ENCODE measurements around the gene EDEM2. TPM values are rescaled to one million over a fixed set of nuclear protein-coding genes. Genes with fewer than 3 reads are reported as not detected.
A peak's percentile ranks its signal among the peaks of the same experiment; 100 is the strongest.
"Not testable (repeated sequence)": the region's sequence is repeated elsewhere in the genome, so short reads cannot be mapped to it uniquely, and the experiment has no call there.

The EDEM2 gene
- total RNA-seq, 1 donor from 2014 or later: 24.4 TPM

DNA sequence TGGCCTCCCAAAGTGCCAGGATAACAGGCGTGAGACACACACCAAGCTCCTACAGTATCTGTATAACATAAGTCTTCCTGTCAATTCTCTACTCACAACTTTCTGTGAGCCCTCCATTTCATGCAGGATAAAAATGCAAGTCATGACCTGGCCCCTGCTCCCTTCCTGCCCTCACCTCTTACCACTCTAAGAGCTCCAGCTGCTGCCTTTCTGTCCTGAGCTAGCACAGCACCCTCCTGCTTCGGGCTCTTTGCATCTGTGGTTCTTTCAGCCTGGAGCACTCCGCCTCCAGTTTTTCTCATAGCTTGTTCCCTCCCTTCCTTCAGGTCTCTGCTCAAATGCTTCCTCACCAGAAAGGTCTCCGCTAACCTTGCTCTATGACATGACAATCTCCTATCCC lies 30.9 kb downstream of the EDEM2 start:
- intact Hi-C loops (cut with micrococcal nuclease): no loop called here
- ChIA-PET CTCF (no interaction called here), POLR2A (no interaction called here)
- TF ChIP-seq, protein P1, sequence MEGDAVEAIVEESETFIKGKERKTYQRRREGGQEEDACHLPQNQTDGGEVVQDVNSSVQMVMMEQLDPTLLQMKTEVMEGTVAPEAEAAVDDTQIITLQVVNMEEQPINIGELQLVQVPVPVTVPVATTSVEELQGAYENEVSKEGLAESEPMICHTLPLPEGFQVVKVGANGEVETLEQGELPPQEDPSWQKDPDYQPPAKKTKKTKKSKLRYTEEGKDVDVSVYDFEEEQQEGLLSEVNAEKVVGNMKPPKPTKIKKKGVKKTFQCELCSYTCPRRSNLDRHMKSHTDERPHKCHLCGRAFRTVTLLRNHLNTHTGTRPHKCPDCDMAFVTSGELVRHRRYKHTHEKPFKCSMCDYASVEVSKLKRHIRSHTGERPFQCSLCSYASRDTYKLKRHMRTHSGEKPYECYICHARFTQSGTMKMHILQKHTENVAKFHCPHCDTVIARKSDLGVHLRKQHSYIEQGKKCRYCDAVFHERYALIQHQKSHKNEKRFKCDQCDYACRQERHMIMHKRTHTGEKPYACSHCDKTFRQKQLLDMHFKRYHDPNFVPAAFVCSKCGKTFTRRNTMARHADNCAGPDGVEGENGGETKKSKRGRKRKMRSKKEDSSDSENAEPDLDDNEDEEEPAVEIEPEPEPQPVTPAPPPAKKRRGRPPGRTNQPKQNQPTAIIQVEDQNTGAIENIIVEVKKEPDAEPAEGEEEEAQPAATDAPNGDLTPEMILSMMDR (IDR thresholded peaks at IDR 0.05): no peak
- no peak for DNase-seq
- H3K9me3 Mint-ChIP-seq: no peaks in the 10 kb centered on the region
- peaks cover 79% of the 10 kb centered on the region for H3K36me3 Mint-ChIP-seq (ENCODE audit: low read depth)
- no peak for ATAC-seq (ENCODE audit: low read depth)
- no peak overlapping the region for H3K4me3 Mint-ChIP-seq
- H3K27me3 Mint-ChIP-seq: no peaks in the 10 kb centered on the region
- peak overlapping the region; percentile 36 for H3K27ac Mint-ChIP-seq
- no peaks in the 10 kb centered on the region for H3K4me1 Mint-ChIP-seq

DNA sequence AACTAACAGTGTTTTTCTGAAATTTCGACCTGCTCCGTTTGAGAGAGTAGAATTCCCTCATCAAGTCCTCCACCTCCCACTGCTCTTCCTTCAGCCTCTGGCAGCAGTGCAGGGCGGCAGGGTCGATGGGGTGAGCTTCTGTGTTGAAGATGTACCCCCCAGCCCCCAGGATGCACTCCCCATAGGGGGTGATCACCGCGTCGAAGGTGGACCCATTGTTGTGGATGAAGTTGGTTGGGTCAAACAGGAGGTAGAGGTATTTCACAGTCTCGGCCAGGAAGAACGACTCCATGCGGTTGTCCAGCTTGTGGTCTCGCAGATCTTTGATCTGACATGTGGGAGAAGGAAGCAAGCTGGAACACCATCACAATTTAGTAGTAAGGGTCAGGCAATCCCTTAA lies 31.5 kb downstream of the EDEM2 start:
- DNase-seq (no peak), ATAC-seq (ENCODE audit: low read depth) (no peak)
- no peaks in the 10 kb centered on the region for H3K27me3 Mint-ChIP-seq
- CTCF ChIA-PET: no interaction called here
- TF ChIP-seq, protein P1 (IDR thresholded peaks at IDR 0.05): no peak
- POLR2A ChIA-PET: no interaction called here
- no peak overlapping the region for H3K27ac Mint-ChIP-seq
- H3K4me3 Mint-ChIP-seq: no peak overlapping the region
- H3K36me3 Mint-ChIP-seq (ENCODE audit: low read depth): peaks cover 76% of the 10 kb centered on the region
- intact Hi-C loops (cut with micrococcal nuclease): no loop called here
- no peaks in the 10 kb centered on the region for H3K9me3 Mint-ChIP-seq
- H3K4me1 Mint-ChIP-seq: no peaks in the 10 kb centered on the region

DNA sequence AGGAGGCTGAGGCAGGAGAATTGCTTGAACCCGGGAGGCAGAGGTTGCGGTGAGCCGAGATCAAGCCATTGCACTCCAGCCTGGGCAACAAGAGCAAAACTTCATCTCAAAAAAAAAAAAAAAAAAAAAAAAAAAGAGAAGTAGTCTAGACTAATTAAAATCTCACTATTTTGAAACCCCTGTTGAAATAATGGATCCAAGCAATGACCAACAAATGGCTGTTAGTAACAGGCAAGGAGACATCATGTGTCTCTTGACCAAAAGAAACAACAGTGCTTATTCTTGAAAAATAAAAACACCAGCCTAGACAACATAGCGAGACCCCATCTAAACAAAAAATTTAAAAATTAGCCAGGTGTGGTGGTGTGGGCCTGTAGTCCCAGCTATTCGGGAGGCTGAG lies 34.9 kb downstream of the EDEM2 start:
- H3K27me3 Mint-ChIP-seq; ATAC-seq (ENCODE audit: low read depth); intact Hi-C loops (cut with micrococcal nuclease); H3K27ac Mint-ChIP-seq; H3K9me3 Mint-ChIP-seq; H3K4me1 Mint-ChIP-seq; CTCF ChIA-PET; DNase-seq; H3K4me3 Mint-ChIP-seq: not testable (repeated sequence)
- peaks cover 56% of the 10 kb centered on the region for H3K36me3 Mint-ChIP-seq (ENCODE audit: low read depth)
- POLR2A ChIA-PET: interaction anchor here (0.7 kb wide), 1 partner anchor 20 kb away, joined by 3 read pairs; no protein-coding TSS in a partner anchor

DNA sequence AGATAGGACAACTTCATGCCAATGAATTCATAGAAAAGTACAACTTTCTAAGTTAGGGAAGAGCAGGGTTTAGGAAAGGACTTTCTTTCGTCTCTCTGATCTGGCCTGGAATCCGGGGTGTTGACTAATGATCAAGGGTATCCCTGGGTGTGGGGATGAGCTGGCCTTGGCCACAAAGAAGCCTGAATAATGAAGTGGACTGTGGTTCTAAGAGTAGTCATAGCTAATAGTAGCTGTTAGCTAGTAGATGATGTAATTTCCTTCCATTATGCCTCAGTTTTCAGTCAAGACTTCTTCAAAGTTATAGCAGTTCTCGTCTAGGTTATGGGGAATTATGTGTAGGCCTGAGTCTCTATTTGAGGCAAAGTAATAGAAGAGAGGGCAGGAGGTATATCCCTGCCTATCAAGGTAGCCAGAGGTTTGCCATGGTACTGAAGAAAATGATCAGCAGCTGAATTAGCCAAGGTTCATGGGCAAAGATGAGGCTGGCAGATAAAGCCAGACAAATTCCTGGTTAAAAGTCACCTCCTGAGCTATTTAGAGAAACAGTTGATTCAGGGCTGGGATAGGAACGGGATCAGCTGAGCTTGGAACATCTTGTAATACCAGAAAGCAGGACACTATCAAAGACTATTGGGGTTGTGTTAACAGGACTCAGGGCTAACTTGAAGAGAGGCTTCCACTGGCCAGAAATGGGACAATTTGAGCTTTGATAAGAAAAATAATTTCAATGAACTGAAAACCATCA lies 35.8 kb downstream of the EDEM2 start:
- no peaks in the 10 kb centered on the region for H3K27me3 Mint-ChIP-seq
- no peaks in the 10 kb centered on the region for H3K9me3 Mint-ChIP-seq
- ChIA-PET POLR2A (interaction anchor here (0.7 kb wide), 1 partner anchor 19 kb away, joined by 3 read pairs; no protein-coding TSS in a partner anchor), CTCF (interaction anchor here (1.2 kb wide), 1 partner anchor 15 kb away, joined by 5 read pairs; no protein-coding TSS in a partner anchor)
- H3K4me3 Mint-ChIP-seq: no peak overlapping the region
- no peak for ATAC-seq (ENCODE audit: low read depth)
- H3K36me3 Mint-ChIP-seq (ENCODE audit: low read depth): peaks cover 47% of the 10 kb centered on the region
- DNase-seq: no peak
- H3K27ac Mint-ChIP-seq: peak overlapping the region; percentile 47
- no peaks in the 10 kb centered on the region for H3K4me1 Mint-ChIP-seq
- TF ChIP-seq, protein P1 (IDR thresholded peaks at IDR 0.05): no peak
- intact Hi-C loops (cut with micrococcal nuclease): no loop called here

DNA sequence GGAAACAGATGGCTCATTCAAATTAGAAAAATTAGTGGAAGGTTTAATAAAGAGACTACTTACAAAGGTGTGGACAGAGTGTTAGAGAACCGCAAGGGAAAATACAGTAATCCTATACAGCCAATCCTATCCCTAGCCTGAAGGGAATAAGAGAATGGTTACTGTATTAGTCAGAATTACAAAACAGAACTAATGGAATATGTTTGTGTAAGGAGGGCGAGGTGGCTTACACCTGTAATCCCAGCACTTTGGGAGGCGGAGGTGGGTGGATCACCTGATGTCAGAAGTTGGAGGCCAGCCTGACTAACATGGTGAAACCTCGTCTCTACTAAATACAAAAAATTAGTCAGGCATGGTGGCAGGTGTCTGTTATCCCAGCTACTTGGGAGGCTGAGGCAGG lies 38.2 kb downstream of the EDEM2 start:
- Mint-ChIP-seq H3K9me3 (no peaks in the 10 kb centered on the region), H3K27ac (no peak overlapping the region), H3K4me1 (no peaks in the 10 kb centered on the region), H3K27me3 (no peaks in the 10 kb centered on the region), H3K4me3 (no peak overlapping the region), H3K36me3 (ENCODE audit: low read depth) (peaks cover 27% of the 10 kb centered on the region)
- ChIA-PET POLR2A (no interaction called here), CTCF (no interaction called here)
- ATAC-seq (ENCODE audit: low read depth) (no peak), DNase-seq (no peak)
- TF ChIP-seq, protein P1 (IDR thresholded peaks at IDR 0.05): no peak
- intact Hi-C loops (cut with micrococcal nuclease): no loop called here
